Psoas muscle (tissue), 8 donors: Measurements from ENCODE around the gene CYP2C9. TPM values are rescaled to one million over a fixed set of nuclear protein-coding genes. Genes with fewer than 3 reads are reported as not detected.
"Not testable (repeated sequence)": the region's sequence is repeated elsewhere in the genome, so short reads cannot be mapped to it uniquely, and the experiment has no call there.

Experiments used
- ATAC-seq, 4 donors: fragments of 200-7000 bp; cut with Tn5 transposase; one replicate each; pipeline ENCODE4 v1.9.1; 2020; ENCODE audit warnings: moderate library complexity in 3 of 4, mild to moderate bottlenecking in 2 of 4
- DNase-seq, 2 donors: peaks; one replicate each; pipeline ENCODE4 v3.0.0-alpha.2; 2020
- H3K27ac ChIP-seq: fragments of 200-600 bp; one replicate; pipeline ENCODE4 v1.8.0; 2022
- H3K27me3 ChIP-seq, 3 donors: fragments of 200-600 bp in 1 of 3; one replicate each; pipeline versions ENCODE4 v1.6.1 to v1.8.0; 2013 to 2022; ENCODE audit warnings: low read length in 2 of 3, mild to moderate bottlenecking in 2 of 3, moderate library complexity in 1 of 3; ENCODE audit not compliant: insufficient read depth in 3 of 3
- H3K36me3 ChIP-seq, 2 donors: fragments of 200-600 bp in 1 of 2; one replicate each; pipeline versions ENCODE4 v1.6.1 to v1.8.0; 2013 to 2022; ENCODE audit warnings: low read depth in 1 of 2, mild to moderate bottlenecking in 1 of 2, moderate library complexity in 1 of 2; ENCODE audit not compliant: insufficient read depth in 1 of 2
- H3K4me1 ChIP-seq: fragments of 200-600 bp; one replicate; pipeline ENCODE4 v1.8.0; 2022
- H3K4me3 ChIP-seq: fragments of 200-600 bp; one replicate; pipeline ENCODE4 v1.8.0; 2022; ENCODE audit warnings: mild to moderate bottlenecking
- H3K9me3 ChIP-seq: fragments of 200-600 bp; one replicate; pipeline ENCODE4 v1.8.0; 2022
- WGBS, 3 donors: extraction: QIAGEN DNeasy Blood & Tissue Kit; methylation state at CpG; one replicate each; pipeline versions ENCODE4 v1.1.6 to v1.1.7; 2013; 5-methylcytosine and 5-hydroxymethylcytosine counted together
- intact Hi-C, 2 donors: fragments of 100-400 bp; cut with DNase I; formaldehyde crosslinking; loops; one replicate each; pipeline versions ENCODE4 v1.11.0 to v1.14.2; 2022
- long read RNA-seq, 2 donors: library from polyadenylated mRNA; unstranded; transcript quantifications; one replicate each; pipeline ENCODE4 v2.0.0, GENCODE V29; 2021
- polyA plus RNA-seq, 3 donors: library from polyadenylated mRNA; stranded (reverse); fragments of 200-250 nt; gene quantifications; one replicate each; pipeline ENCODE4 v1.2.3, GENCODE V29; 2013
- total RNA-seq, 4 donors: library from RNA; stranded (reverse); fragmentation: NEBNext Ultra II Directional in 2 of 4; extraction: Animal tissue kit (Norgen Biotek cat#: 25700) in 2 of 4; gene quantifications; one replicate each; pipeline versions ENCODE4 v1.2.1 to v1.2.4, GENCODE V29; 2021 to 2023
- TF ChIP-seq, protein P1 (sequence below): fragments of 200-600 bp; IDR thresholded peaks from one replicate; pipeline ENCODE4 v1.8.0; 2022; ENCODE audit warnings: antibody characterized with exemption
- donor health status: healthy with polysubstance abuse.
- donor health status: DM: no; HTN: no; CAD: no; lungs with moderate emphysema.
- donor health status: Bipolar disorder and iron deficiency.
- donor health status: healthy.
- donor health status: DM: yes; HTN: yes; CAD: no.
- donor health status: DM: no; HTN: no; CAD: no.
- donor health status: DM: no; HTN: no; CAD: no.
- donor health status: DM: yes; HTN: yes; CAD: no.

CYP2C9 gene
- under 1 TPM in 1 of 4 donors, not detected in 3; 0.54 TPM for total RNA-seq
- polyA plus RNA-seq = under 1 TPM in 2 of 3 donors, not detected in 1; 0.08 to 0.26 TPM
- long read RNA-seq, donor 1 = 0 reads
- long read RNA-seq, donor 2 = 0 reads

DNA sequence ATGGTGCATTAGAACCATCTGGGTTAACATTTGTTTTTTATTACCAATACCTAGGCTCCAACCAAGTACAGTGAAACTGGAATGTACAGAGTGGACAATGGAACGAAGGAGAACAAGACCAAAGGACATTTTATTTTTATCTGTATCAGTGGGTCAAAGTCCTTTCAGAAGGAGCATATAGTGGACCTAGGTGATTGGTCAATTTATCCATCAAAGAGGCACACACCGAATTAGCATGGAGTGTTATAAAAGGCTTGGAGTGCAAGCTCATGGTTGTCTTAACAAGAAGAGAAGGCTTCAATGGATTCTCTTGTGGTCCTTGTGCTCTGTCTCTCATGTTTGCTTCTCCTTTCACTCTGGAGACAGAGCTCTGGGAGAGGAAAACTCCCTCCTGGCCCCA, at the start of gene CYP2C9:
Gene CYP2C9 (plus strand): TSS at position 276 of the 400 bp plus-strand sequence. CDS start 25 bp downstream, at position 301.
- no peak for DNase-seq
- H3K27ac ChIP-seq = no peak within 1 kb of the TSS
- WGBS, 3 donors = 65 to 70% (median 67%) methylated on average over 2 of the region's 2 CpGs
- intact Hi-C loops = no loop called here
- no peak within 1 kb of the TSS for H3K4me3 ChIP-seq
- ATAC-seq = no peak
- H3K36me3 ChIP-seq = no peaks in the 10 kb centered on the region
- H3K4me1 ChIP-seq = no peaks in the 10 kb centered on the region
- TF ChIP-seq, protein P1, sequence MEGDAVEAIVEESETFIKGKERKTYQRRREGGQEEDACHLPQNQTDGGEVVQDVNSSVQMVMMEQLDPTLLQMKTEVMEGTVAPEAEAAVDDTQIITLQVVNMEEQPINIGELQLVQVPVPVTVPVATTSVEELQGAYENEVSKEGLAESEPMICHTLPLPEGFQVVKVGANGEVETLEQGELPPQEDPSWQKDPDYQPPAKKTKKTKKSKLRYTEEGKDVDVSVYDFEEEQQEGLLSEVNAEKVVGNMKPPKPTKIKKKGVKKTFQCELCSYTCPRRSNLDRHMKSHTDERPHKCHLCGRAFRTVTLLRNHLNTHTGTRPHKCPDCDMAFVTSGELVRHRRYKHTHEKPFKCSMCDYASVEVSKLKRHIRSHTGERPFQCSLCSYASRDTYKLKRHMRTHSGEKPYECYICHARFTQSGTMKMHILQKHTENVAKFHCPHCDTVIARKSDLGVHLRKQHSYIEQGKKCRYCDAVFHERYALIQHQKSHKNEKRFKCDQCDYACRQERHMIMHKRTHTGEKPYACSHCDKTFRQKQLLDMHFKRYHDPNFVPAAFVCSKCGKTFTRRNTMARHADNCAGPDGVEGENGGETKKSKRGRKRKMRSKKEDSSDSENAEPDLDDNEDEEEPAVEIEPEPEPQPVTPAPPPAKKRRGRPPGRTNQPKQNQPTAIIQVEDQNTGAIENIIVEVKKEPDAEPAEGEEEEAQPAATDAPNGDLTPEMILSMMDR = no peak
- peaks cover 3% of the 10 kb centered on the region for H3K9me3 ChIP-seq
- no peaks in the 10 kb centered on the region for H3K27me3 ChIP-seq

DNA sequence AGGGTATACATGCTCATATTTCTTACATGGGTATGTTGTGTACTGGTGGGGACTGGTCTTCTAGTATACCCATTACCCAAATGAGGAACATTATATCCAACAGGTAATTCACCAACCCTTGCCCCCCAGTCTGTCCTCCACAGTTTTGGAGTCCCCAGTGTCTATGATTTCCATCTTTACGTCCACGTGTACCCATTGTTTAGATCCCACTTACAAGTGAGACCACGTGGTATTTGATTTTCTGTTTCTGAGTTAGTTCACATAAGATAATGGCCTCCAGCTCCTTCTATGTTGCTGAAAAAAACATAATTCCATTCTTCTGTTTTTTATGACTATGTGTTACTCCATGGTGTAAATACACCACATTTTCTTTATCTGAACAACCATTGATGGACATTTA, 49.3 kb upstream of the CYP2C9 start:
- H3K27ac ChIP-seq = no peak overlapping the region
- TF ChIP-seq, protein P1 = no peak
- no peaks in the 10 kb centered on the region for H3K36me3 ChIP-seq
- no peak overlapping the region for H3K4me3 ChIP-seq
- H3K4me1 ChIP-seq = no peaks in the 10 kb centered on the region
- H3K9me3 ChIP-seq = no peaks in the 10 kb centered on the region
- no peak for ATAC-seq
- DNase-seq = no peak
- WGBS, 3 donors = 72 to 75% (median 75%) methylated on average over 3 of the region's 3 CpGs
- intact Hi-C loops = no loop called here
- H3K27me3 ChIP-seq = no peaks in the 10 kb centered on the region

- DNase-seq = no peak
- Histone ChIP-seq H3K9me3 (no peaks in the 10 kb centered on the region), H3K27ac (no peak overlapping the region), H3K4me3 (no peak overlapping the region), H3K36me3 (no peaks in the 10 kb centered on the region), H3K27me3 (no peaks in the 10 kb centered on the region), H3K4me1 (no peaks in the 10 kb centered on the region)
- ATAC-seq = no peak
- WGBS, 3 donors = 75 to 89% (median 87%) methylated on average over 4 of the region's 4 CpGs
- intact Hi-C loops = no loop called here
- TF ChIP-seq, protein P1 = no peak
Observed at GRCh38 chr10:94890264-94891022, 48.0 kb upstream of the CYP2C9 start.

DNA sequence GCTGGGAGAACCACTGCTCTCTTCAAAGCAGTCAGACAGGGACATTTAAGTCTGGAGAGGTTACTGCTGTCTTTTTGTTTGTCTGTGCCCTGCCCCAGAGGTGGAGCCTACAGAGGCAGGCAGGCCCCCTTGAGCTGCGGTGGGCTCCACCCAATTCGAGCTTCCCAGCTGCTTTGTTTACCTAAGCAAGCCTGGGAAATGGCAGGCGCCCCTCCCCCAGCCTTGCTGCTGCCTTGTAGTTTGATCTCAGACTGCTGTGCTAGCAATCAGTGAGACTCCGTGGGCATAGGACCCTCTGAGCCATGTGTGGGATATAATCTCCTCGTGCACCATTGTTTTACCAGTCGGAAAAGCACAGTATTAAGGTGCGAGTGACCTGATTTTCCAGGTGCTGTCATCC, 40.0 kb upstream of the CYP2C9 start:
- H3K27ac ChIP-seq, intact Hi-C loops, H3K4me3 ChIP-seq, H3K9me3 ChIP-seq, ATAC-seq, DNase-seq, H3K4me1 ChIP-seq, H3K36me3 ChIP-seq, H3K27me3 ChIP-seq: not testable (repeated sequence)
- 72 to 74% (median 72%) methylated on average over 7 of the region's 7 CpGs for WGBS, 3 donors

GRCh38 chr10:94902080-94902479, 36.4 kb upstream of the CYP2C9 start:
- Histone ChIP-seq H3K27me3 (no peaks in the 10 kb centered on the region), H3K4me3 (no peak overlapping the region), H3K9me3 (no peaks in the 10 kb centered on the region), H3K4me1 (no peaks in the 10 kb centered on the region), H3K27ac (no peak overlapping the region), H3K36me3 (no peaks in the 10 kb centered on the region)
- intact Hi-C loops = no loop called here
- DNase-seq (no peak), ATAC-seq (no peak)
- 79 to 88% (median 82%) methylated on average over 1 of the region's 1 CpG for WGBS, 3 donors
- TF ChIP-seq, protein P1 = no peak
